ENCODE measurements around the gene CMBL.
"Not testable (repeated sequence)": the region's sequence is repeated elsewhere in the genome, so short reads cannot be mapped to it uniquely, and the experiment has no call there.

CMBL gene

GRCh38 chr5:10307206-10308148, at the start of gene CMBL:
CMBL (minus strand) TSS chr5:10307902; CDS start chr5:10290762, 17,140 bp downstream.
- DNase-seq = peak; percentile 60

GRCh38 chr5:10355071-10355889, 47.6 kb upstream of the CMBL start:
- DNase-seq = no peak

GRCh38 chr5:10354048-10354872, 46.6 kb upstream of the CMBL start:
- no peak for DNase-seq

GRCh38 chr5:10353241-10354047, 45.7 kb upstream of the CMBL start, which contains the start of gene MARCHF6:
MARCHF6 (plus strand) TSS chr5:10353695; CDS start chr5:10353899, 204 bp downstream.
- DNase-seq = peak; percentile 86

GRCh38 chr5:10352430-10353240, 44.9 kb upstream of the CMBL start:
- DNase-seq = peak; percentile 62

- no peak for DNase-seq
These were observed 44.2 kb upstream of the CMBL start for GRCh38 chr5:10351919-10352318.

GRCh38 chr5:10351199-10351905, 43.6 kb upstream of the CMBL start:
- DNase-seq = peak; percentile 64

GRCh38 chr5:10348258-10348657, 40.6 kb upstream of the CMBL start:
- DNase-seq = no peak

- DNase-seq = not testable (repeated sequence)
These were observed 36.9 kb upstream of the CMBL start for GRCh38 chr5:10344461-10345106.

- DNase-seq = no peak
These were observed 35.8 kb upstream of the CMBL start for GRCh38 chr5:10343486-10343885.

- DNase-seq = no peak
These were observed 32.3 kb upstream of the CMBL start for GRCh38 chr5:10339958-10340357.

- no peak for DNase-seq
These were observed 31.5 kb upstream of the CMBL start for GRCh38 chr5:10339058-10339811.

GRCh38 chr5:10338686-10339057, 31.0 kb upstream of the CMBL start:
- DNase-seq = no peak

GRCh38 chr5:10337986-10338385, 30.3 kb upstream of the CMBL start:
- DNase-seq = no peak

- DNase-seq = no peak
These were observed 29.4 kb upstream of the CMBL start for GRCh38 chr5:10337107-10337506.

GRCh38 chr5:10335711-10336470, 28.2 kb upstream of the CMBL start:
- DNase-seq = no peak

GRCh38 chr5:10334831-10335230, 27.1 kb upstream of the CMBL start:
- DNase-seq = no peak

Data from NCI-H1694 (cell line).